HuH-7.5 (cell line): ENCODE measurements around the gene STRN4.
"Not testable (repeated sequence)": the region's sequence is repeated elsewhere in the genome, so short reads cannot be mapped to it uniquely, and the experiment has no call there.

Source experiments
- DNase-seq: peaks from one replicate; pipeline ENCODE4 v3.0.0; 2011; ENCODE audit warnings: low spot score

STRN4 gene

GRCh38 chr19:46746281-46747057 is at the start of gene STRN4:
Gene STRN4, minus strand, starts transcription at chr19:46746450. Its CDS starts 20 bp downstream, at chr19:46746430.
- DNase-seq, result peak; percentile 94

- no peak for DNase-seq
Observed at GRCh38 chr19:46791944-46792343, 45.7 kb upstream of the STRN4 start.

GRCh38 chr19:46789371-46789770 is 43.1 kb upstream of the STRN4 start:
- DNase-seq, result no peak

DNA sequence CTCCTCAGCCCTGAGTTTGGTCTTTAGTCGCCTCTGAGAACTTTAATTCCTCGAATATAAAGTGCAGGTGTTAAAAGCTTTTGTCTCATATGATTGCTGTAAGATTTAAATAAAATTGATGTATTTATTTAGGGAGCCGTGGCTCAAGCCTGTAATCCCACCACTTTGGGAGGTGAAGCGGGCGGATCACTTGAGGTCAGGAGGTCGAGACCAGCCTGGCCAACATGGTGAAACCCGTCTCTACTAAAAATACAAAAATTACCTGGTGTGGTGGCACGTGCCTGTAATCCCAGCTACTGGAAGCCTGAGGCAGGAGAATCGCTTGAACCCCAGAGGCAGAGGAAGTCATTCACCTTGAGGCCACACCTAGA is 42.7 kb upstream of the STRN4 start:
- no peak for DNase-seq

GRCh38 chr19:46788262-46788967 is 42.2 kb upstream of the STRN4 start, which contains the start of gene SLC1A5:
Gene SLC1A5, minus strand, starts transcription at chr19:46788594. Its CDS starts 629 bp downstream, at chr19:46787965.
- DNase-seq, result peak; percentile 97

- peak; percentile 75 for DNase-seq
Observed at GRCh38 chr19:46787331-46788261, 41.3 kb upstream of the STRN4 start.

DNA sequence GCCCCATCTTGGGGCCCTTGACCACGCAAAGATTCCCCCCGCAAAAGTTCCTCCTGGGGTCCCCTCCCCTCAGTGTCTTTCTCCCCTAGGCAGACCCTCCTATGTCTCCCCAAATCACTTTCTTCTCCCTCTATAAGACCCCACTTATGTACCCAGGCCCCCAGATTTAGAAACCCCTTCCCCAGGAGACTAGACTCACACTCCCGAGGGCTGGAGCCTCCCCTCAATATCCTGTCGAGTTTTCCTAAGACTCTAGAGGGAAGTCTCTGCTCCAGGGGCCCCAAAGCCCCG is 40.7 kb upstream of the STRN4 start:
- no peak for DNase-seq

DNA sequence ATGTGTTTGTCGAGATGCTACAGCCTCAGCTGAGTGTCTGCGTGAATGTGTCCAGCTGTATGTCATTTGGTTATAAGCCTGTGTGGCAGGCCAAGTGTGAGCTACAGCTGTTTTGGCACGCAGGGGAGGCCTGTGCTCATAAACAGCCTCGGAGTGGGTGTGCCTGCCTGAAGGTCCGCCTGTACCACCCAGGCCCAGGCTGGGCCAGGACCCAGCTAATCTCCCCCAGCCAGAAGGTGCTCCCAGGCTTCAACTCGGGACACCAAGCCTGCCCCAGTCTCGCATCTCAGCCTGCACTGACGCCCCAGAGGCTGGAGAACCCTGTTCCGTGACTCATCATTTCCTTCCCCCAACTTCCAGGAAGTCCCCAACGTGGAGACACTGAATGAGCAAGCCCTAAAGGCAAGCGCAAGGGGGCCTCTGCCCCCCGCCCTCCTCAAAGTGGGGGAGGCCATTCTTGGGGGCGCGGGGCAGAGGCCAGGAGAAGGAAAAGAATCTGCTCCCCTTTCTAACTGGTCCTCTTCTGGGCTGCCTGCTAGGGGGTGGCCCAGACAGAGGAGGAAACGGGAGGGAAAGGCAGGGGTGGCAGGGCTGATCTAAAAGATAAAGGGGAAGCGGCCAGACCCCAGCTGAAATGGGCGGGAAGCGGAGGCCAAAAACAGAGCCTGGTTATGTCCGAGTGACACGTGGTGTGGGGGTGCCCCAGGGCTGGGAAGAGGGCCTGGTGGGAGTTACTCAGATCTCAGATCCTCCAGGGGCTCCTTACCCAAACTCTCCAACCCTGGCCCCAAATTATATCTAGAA is 40.2 kb upstream of the STRN4 start:
- peak; percentile 59 for DNase-seq

DNA sequence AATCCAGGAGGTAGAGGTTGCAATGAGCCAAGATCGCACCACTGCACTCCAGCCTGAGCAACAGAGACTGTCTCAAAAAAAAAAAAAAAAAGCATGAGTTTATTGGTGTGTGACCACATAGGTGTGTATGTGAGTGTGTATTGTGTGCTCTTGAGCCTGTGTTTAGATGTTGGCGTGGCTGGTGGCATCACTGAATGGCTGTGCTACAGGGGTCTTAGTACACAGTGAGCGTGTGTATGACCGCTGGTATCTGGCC is 39.7 kb upstream of the STRN4 start:
- no peak for DNase-seq

- DNase-seq, result no peak
Observed at GRCh38 chr19:46785054-46785979, 39.1 kb upstream of the STRN4 start.

DNA sequence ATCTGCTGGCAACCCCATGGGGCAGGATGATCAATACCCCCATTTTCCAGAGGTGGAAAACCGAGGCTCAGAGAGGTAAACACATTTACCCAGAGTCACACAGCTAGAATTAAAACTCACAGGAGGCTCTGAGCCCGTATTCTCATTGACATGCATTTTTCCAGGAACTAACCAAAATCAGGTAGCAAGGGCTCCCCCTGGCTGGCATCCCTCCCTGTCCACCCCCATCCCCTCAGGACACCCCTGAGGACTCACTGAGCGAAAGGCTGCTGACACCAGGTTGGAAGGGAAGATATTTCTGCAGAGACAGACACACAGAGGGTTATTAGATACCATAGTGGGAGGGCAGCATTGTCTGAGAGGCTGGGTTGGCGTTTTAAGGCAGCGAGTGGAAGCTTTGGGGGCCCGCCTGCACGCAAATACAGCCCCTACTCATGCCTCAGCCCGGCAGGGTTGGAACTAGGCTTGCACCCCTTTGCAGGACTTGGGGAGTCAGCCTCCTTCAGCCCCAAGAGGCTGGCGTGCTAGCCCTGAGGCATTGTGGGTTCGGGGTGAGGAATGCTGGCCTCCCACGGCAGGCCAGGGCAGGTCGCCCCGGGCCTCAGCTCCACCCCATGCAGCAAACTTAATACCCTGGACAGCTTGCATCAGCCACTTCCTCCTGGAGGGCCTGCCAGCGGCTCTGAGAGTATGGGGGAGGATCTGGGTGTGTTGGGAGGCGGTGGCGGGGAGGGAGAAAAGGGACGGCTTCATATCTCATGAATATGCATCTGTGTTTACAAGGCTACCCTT is 38.2 kb upstream of the STRN4 start:
- peak; percentile 91 for DNase-seq

- no peak for DNase-seq
Observed at GRCh38 chr19:46783670-46784069, 37.4 kb upstream of the STRN4 start.

- DNase-seq, result no peak
Observed at GRCh38 chr19:46782355-46783019, 36.2 kb upstream of the STRN4 start.

DNA sequence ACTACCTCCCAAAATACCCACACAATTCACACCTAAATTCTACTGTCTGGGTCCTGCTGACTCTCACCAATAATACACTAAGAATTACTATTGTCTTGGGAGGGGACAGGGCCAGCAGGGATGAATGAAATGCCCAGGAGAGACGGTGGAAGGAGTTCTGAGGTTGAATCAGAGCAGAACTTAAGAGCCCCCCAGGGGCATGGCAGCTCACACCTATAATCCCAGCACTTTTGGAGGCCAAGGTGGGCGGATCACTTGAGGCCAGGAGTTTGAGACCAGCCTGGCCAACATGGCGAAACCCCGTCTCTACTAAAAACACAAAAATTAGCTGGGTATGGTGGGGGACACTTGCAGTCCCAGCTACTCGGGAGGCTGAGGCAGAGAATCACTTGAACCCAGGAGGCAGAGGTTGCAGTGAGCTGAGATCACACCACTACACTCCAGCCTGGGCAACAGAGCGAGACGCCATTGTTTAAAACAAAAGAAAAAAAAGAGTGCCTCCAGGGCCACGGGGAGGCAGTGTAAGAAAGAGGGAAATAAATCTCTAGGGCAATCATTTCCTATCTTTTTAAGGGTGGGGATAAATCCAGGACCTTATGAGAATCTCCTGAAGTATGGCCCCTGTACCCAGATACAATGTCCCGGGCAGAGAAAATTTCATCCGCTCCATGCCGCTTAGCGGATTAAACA is 31.9 kb upstream of the STRN4 start:
- not testable (repeated sequence) for DNase-seq

- no peak for DNase-seq
Observed at GRCh38 chr19:46776927-46777911, 31.0 kb upstream of the STRN4 start.

GRCh38 chr19:46775642-46776258 is 29.5 kb upstream of the STRN4 start:
- no peak for DNase-seq

GRCh38 chr19:46773018-46773399 is 26.8 kb upstream of the STRN4 start:
- DNase-seq, result no peak
